Fibroblast of lung (primary cell): ENCODE data around the gene KCTD8. TPM values are rescaled to one million over a fixed set of nuclear protein-coding genes. Genes with fewer than 3 reads are reported as not detected.

ENCODE experiments used
- DNase-seq, 2 donors: peaks; one replicate each; pipeline versions ENCODE4 v3.0.0 to v3.0.0-alpha.2; 2010; ENCODE audit warnings: low read depth in 2 of 2
- H2AFZ ChIP-seq: 2 replicates; pipeline ENCODE4 v1.5.1; 2012; ENCODE audit warnings: low read length, control low read depth, inconsistent platforms
- H3K27ac ChIP-seq: 2 replicates; pipeline ENCODE4 v1.5.1; 2011; ENCODE audit warnings: low read length, control low read depth; ENCODE audit not compliant: insufficient read depth
- H3K27me3 ChIP-seq: 2 replicates; pipeline ENCODE4 v1.5.1; 2011; ENCODE audit warnings: mild to moderate bottlenecking, low read length; ENCODE audit not compliant: control insufficient read depth, insufficient read depth
- H3K36me3 ChIP-seq: 2 replicates; pipeline ENCODE4 v1.5.1; 2011; ENCODE audit warnings: low read length; ENCODE audit not compliant: control insufficient read depth, insufficient read depth
- H3K4me1 ChIP-seq: 2 replicates; pipeline ENCODE4 v1.5.1; 2011; ENCODE audit warnings: low read length; ENCODE audit not compliant: control insufficient read depth, insufficient read depth; ENCODE audit errors: extremely low read depth
- H3K4me2 ChIP-seq: 2 replicates; pipeline ENCODE4 v1.5.1; 2011; ENCODE audit warnings: low read length, control low read depth; ENCODE audit not compliant: insufficient read depth; ENCODE audit errors: extremely low read depth
- H3K4me3 ChIP-seq, 4 experiments: fragments of 200-600 bp in 1 of 4; sonication (generic) in 1 of 4; replicated peaks in 1 of 4; 2 replicates each; pipeline ENCODE4 v1.5.1; 2011 to 2016; ENCODE audit warnings: low read length in 4 of 4, low read depth in 3 of 4, mild to moderate bottlenecking in 3 of 4, control low read depth in 2 of 4, inconsistent platforms in 1 of 4, mixed read lengths in 1 of 4; ENCODE audit not compliant: insufficient read depth in 1 of 4; ENCODE audit errors: control extremely low read depth in 1 of 4
- H3K79me2 ChIP-seq: 2 replicates; pipeline ENCODE4 v1.5.1; 2012; ENCODE audit warnings: mild to moderate bottlenecking, low read length, inconsistent platforms; ENCODE audit not compliant: control insufficient read depth, insufficient read depth
- H3K9ac ChIP-seq: 2 replicates; pipeline ENCODE4 v1.5.1; 2011; ENCODE audit warnings: mild to moderate bottlenecking, low read length, control low read depth; ENCODE audit not compliant: insufficient read depth
- H3K9me3 ChIP-seq: 2 replicates; pipeline ENCODE4 v1.5.1; 2012; ENCODE audit warnings: low read depth, low read length; ENCODE audit not compliant: control insufficient read depth, insufficient read depth
- H4K20me1 ChIP-seq: 2 replicates; pipeline ENCODE4 v1.5.1; 2011; ENCODE audit warnings: low read length; ENCODE audit not compliant: control insufficient read depth, insufficient read depth; ENCODE audit errors: extremely low read depth
- EZH2 ChIP-seq: IDR thresholded peaks from 2 replicates; pipeline ENCODE4 v1.5.1; 2012; ENCODE audit warnings: low read length, control low read depth, mild to moderate bottlenecking; ENCODE audit errors: missing control alignments
- polyA plus RNA-seq, 2 donors: library from polyadenylated mRNA; depleted of rRNA in 1 of 2; stranded (reverse) in 1 of 2; unstranded in 1 of 2; fragments of >200 nt; gene quantifications; 2 replicates each; pipeline ENCODE4 v1.2.1, GENCODE V29; 2011 to 2012; ENCODE audit warnings: missing spikeins in 1 of 2
- total RNA-seq: library from RNA; depleted of rRNA; stranded (reverse); fragments of >200 nt; gene quantifications from 2 replicates; pipeline ENCODE4 v1.2.1, GENCODE V29; 2014
- TF ChIP-seq, protein P1 (sequence below), 2 donors: IDR thresholded peaks in 1 of 2; conservative IDR thresholded peaks in 1 of 2; 1 replicate in 1 of 2; 2 replicates in 1 of 2; pipeline ENCODE4 v1.5.1; 2011 to 2012; ENCODE audit warnings: low read length in 2 of 2, control low read depth in 1 of 2, inconsistent platforms in 1 of 2, low read depth in 1 of 2, mild to moderate bottlenecking in 1 of 2

The KCTD8 gene
- total and polyA plus RNA-seq, 2 donors (not counting 1 experiment from before 2014, with no cell fraction given): under 0.01 to 0.09 TPM

DNA sequence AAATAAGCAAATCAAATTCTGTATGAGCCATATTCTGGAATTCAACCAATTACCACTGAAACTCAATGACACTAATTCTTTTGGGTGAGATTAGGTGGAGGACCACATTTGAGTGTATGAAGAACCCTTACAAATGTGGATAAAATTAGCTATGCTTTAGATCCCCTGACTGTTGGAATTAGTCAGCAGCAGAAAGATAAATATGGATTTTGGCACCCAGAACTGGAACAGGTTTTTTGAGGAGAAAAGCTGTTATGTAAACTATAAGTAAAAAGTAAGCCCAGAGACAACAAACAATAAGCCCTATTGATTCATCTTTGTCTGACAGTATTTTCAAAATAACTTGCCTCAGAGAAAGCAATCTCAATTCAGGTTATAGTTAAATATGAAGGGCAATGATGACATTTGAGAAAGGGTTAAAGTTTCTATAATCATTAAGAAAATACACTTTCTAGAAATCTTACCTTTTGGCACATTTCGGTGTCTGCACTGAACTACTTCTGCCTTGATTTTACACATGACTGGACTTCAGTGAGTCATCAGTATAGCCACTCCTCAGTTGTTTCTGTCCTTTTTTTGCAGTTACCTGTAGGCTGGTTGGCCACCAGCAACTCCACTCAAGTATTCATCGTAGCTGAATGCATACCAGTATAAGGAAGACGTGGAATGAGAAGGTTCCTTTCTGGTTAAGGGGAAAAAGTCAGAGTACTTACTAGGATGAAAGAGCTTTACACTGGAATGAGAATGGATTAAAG lies 80.0 kb downstream of the KCTD8 start:
- no peak overlapping the region for H3K27ac ChIP-seq
- TF ChIP-seq, protein P1, sequence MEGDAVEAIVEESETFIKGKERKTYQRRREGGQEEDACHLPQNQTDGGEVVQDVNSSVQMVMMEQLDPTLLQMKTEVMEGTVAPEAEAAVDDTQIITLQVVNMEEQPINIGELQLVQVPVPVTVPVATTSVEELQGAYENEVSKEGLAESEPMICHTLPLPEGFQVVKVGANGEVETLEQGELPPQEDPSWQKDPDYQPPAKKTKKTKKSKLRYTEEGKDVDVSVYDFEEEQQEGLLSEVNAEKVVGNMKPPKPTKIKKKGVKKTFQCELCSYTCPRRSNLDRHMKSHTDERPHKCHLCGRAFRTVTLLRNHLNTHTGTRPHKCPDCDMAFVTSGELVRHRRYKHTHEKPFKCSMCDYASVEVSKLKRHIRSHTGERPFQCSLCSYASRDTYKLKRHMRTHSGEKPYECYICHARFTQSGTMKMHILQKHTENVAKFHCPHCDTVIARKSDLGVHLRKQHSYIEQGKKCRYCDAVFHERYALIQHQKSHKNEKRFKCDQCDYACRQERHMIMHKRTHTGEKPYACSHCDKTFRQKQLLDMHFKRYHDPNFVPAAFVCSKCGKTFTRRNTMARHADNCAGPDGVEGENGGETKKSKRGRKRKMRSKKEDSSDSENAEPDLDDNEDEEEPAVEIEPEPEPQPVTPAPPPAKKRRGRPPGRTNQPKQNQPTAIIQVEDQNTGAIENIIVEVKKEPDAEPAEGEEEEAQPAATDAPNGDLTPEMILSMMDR (conservative IDR thresholded peaks at IDR 0.05 in 1 of 2, IDR thresholded peaks at IDR 0.05 in 1 of 2; ENCODE audit: low read depth in 1 of 2, low read length in 2 of 2): no peak
- no peak for TF ChIP-seq EZH2

DNA sequence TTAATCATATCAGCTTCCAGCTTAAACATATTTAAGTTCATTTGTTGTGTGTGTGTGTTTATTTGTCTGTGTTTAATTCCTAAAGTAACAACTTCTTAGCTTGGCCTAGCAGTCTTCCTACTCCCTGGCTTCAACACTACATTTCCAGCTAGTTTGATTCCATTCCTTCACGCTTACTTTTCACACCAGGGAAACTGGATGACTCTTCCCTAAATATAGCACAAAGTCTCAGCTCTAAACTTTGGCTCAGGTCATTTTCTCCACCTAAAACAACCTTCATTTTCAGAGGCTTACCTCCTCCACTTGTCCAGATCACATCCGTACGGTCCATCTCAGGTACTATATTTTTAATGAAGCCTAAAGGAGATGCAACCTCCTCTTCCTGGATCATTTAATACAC lies 94.4 kb downstream of the KCTD8 start:
- no peak overlapping the region for H3K9ac ChIP-seq
- H3K4me3 ChIP-seq: no peak overlapping the region
- no peak overlapping the region for H3K27ac ChIP-seq
- H3K79me2 ChIP-seq: no peaks in the 10 kb centered on the region
- H3K4me1 ChIP-seq: no peaks in the 10 kb centered on the region
- no peaks in the 10 kb centered on the region for H3K27me3 ChIP-seq
- H3K9me3 ChIP-seq: no peaks in the 10 kb centered on the region
- H4K20me1 ChIP-seq: no peaks in the 10 kb centered on the region
- no peaks in the 10 kb centered on the region for H3K36me3 ChIP-seq
- no peak overlapping the region for H2AFZ ChIP-seq
- no peak overlapping the region for H3K4me2 ChIP-seq
- DNase-seq: no peak
- TF ChIP-seq, protein P1 (conservative IDR thresholded peaks at IDR 0.05 in 1 of 2, IDR thresholded peaks at IDR 0.05 in 1 of 2; ENCODE audit: low read depth in 1 of 2, low read length in 2 of 2): no peak
- no peak for TF ChIP-seq EZH2

More for the DNA sequence above, 80.0 kb downstream of the KCTD8 start:
- no peaks in the 10 kb centered on the region for H3K36me3 ChIP-seq
- H3K4me1 ChIP-seq: no peaks in the 10 kb centered on the region
- H3K79me2 ChIP-seq: no peaks in the 10 kb centered on the region
- H3K9me3 ChIP-seq: no peaks in the 10 kb centered on the region
- H3K4me2 ChIP-seq: no peak overlapping the region
- DNase-seq: peak in 1 of 2 donors; percentile 62
- H3K9ac ChIP-seq: no peak overlapping the region
- H3K4me3 ChIP-seq: no peak overlapping the region
- no peak overlapping the region for H2AFZ ChIP-seq
- H3K27me3 ChIP-seq: no peaks in the 10 kb centered on the region
- H4K20me1 ChIP-seq: no peaks in the 10 kb centered on the region

DNA sequence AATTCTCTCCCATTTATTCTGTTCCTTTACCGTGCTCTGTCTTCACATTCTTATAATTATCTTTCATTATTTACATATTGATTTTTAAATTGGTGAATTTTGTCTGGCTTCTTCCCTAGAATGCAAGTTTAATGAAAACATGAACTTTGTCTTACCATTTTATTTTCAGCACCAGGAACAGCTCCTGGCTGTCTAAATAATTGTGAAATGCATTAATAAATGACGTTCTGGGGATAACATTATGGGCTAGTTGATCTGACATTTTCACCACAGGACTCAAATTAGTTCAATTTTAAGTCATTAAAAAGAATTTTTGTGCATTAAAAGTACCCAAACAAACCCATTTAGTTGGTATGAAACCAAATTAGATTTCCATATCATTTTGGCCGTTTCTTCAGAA lies 97.5 kb downstream of the KCTD8 start:
- no peaks in the 10 kb centered on the region for H3K9me3 ChIP-seq

More for the DNA sequence above, 97.5 kb downstream of the KCTD8 start:
- H3K4me3 ChIP-seq: no peak overlapping the region
- H3K4me2 ChIP-seq: no peak overlapping the region
- H3K27me3 ChIP-seq: no peaks in the 10 kb centered on the region
- TF ChIP-seq, protein P1 (conservative IDR thresholded peaks at IDR 0.05 in 1 of 2, IDR thresholded peaks at IDR 0.05 in 1 of 2; ENCODE audit: low read depth in 1 of 2, low read length in 2 of 2): no peak
- TF ChIP-seq EZH2: no peak
- H2AFZ ChIP-seq: no peak overlapping the region
- H3K4me1 ChIP-seq: no peaks in the 10 kb centered on the region
- H3K9ac ChIP-seq: no peak overlapping the region
- H4K20me1 ChIP-seq: no peaks in the 10 kb centered on the region
- H3K79me2 ChIP-seq: no peaks in the 10 kb centered on the region
- no peaks in the 10 kb centered on the region for H3K36me3 ChIP-seq
- no peak overlapping the region for H3K27ac ChIP-seq
- peak in 1 of 2 donors; percentile 3 for DNase-seq
